Gastroesophageal sphincter (tissue), 3 donors: ENCODE measurements around the gene U2AF2.

ENCODE experiments used
- POLR2A ChIP-seq, 2 donors: fragments of 450-650 bp; IDR thresholded peaks; one replicate each; pipeline ENCODE4 v1.6.1; 2017; ENCODE audit warnings: antibody characterized with exemption in 2 of 2, mild to moderate bottlenecking in 2 of 2, moderate library complexity in 1 of 2
- TF ChIP-seq, protein P1 (sequence below), 4 experiments: fragments of 200-600 bp in 2 of 4; fragments of 450-650 bp in 2 of 4; sonication (generic) in 1 of 4; IDR thresholded peaks; one replicate each; pipeline ENCODE4 v1.5.1; 2017 to 2019; ENCODE audit warnings: antibody characterized with exemption in 4 of 4, mild to moderate bottlenecking in 2 of 4, moderate library complexity in 2 of 4

DNA sequence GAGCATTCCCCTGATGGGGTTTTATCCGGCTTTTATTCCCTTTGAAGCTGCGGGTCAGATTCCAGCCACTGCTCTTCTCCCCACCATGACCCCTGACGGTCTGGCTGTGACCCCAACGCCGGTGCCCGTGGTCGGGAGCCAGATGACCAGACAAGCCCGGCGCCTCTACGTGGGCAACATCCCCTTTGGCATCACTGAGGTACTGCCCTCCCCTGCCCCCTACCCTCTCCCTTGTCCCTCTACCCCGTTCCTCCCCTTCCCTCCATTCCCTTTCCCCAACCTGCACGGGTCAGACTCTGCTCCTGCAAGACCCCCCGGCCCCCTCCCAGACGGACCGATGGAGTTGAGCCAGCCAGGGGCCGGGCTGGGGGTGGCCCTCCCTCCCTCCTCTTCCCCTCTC lies 6.2 kb downstream of the U2AF2 start:
- TF ChIP-seq, protein P1, sequence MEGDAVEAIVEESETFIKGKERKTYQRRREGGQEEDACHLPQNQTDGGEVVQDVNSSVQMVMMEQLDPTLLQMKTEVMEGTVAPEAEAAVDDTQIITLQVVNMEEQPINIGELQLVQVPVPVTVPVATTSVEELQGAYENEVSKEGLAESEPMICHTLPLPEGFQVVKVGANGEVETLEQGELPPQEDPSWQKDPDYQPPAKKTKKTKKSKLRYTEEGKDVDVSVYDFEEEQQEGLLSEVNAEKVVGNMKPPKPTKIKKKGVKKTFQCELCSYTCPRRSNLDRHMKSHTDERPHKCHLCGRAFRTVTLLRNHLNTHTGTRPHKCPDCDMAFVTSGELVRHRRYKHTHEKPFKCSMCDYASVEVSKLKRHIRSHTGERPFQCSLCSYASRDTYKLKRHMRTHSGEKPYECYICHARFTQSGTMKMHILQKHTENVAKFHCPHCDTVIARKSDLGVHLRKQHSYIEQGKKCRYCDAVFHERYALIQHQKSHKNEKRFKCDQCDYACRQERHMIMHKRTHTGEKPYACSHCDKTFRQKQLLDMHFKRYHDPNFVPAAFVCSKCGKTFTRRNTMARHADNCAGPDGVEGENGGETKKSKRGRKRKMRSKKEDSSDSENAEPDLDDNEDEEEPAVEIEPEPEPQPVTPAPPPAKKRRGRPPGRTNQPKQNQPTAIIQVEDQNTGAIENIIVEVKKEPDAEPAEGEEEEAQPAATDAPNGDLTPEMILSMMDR (IDR thresholded peaks at IDR 0.05) = no peak
- no peak for TF ChIP-seq POLR2A (IDR thresholded peaks at IDR 0.05)
